GM12875 (cell line): ENCODE measurements around the gene MAFG.
"Not testable (repeated sequence)": the region's sequence is repeated elsewhere in the genome, so short reads cannot be mapped to it uniquely, and the experiment has no call there.

Experiments
- H3K4me3 ChIP-seq: one replicate; pipeline ENCODE4 v1.5.1; 2011; ENCODE audit warnings: low read depth, low read length, control low read depth
- TF ChIP-seq, protein P1 (sequence below): IDR thresholded peaks from 2 replicates; pipeline ENCODE4 v1.5.1; 2011; ENCODE audit warnings: low read depth, mild to moderate bottlenecking, control low read depth, inconsistent platforms, low read length, moderate library complexity, borderline replicate concordance; ENCODE audit not compliant: insufficient read depth

MAFG gene

DNA sequence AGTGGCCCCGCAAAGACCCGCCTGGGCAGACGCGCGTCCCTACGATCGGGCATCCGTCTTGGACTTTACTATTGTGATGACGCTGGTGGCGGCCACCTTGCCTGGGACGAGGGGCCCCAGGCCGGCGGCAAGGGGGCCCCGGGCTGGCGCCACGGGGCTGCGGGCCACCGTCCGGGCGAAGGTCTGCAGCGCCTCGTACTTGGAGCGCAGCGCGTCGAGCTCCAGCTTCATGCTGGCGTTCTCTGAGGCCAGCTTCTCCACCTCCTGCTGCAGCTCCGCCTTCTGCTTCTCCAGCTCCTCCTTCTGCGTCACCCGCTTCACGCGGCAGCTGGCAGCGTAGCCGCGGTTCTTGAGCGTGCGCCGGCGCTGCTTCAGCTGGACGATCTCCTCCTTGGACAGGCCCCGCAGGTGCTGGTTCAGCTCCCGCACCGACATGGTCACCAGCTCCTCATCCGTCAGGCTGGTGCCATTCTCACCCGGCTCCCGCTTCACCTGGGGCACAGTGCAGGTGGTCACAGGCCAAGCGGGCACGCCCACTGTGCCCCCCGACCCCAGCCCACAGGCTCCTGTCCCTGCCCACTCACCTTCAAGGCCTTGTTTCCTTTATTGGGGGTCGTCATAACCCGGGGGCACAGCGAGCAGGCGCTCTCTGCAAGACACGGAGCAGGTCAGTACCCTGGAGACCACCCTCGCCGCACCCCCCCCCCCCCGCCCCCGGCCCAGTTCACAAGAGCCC lies 4.8 kb downstream of the MAFG start:
- H3K4me3 ChIP-seq: no peak overlapping the region
- TF ChIP-seq, protein P1, sequence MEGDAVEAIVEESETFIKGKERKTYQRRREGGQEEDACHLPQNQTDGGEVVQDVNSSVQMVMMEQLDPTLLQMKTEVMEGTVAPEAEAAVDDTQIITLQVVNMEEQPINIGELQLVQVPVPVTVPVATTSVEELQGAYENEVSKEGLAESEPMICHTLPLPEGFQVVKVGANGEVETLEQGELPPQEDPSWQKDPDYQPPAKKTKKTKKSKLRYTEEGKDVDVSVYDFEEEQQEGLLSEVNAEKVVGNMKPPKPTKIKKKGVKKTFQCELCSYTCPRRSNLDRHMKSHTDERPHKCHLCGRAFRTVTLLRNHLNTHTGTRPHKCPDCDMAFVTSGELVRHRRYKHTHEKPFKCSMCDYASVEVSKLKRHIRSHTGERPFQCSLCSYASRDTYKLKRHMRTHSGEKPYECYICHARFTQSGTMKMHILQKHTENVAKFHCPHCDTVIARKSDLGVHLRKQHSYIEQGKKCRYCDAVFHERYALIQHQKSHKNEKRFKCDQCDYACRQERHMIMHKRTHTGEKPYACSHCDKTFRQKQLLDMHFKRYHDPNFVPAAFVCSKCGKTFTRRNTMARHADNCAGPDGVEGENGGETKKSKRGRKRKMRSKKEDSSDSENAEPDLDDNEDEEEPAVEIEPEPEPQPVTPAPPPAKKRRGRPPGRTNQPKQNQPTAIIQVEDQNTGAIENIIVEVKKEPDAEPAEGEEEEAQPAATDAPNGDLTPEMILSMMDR: no peak

DNA sequence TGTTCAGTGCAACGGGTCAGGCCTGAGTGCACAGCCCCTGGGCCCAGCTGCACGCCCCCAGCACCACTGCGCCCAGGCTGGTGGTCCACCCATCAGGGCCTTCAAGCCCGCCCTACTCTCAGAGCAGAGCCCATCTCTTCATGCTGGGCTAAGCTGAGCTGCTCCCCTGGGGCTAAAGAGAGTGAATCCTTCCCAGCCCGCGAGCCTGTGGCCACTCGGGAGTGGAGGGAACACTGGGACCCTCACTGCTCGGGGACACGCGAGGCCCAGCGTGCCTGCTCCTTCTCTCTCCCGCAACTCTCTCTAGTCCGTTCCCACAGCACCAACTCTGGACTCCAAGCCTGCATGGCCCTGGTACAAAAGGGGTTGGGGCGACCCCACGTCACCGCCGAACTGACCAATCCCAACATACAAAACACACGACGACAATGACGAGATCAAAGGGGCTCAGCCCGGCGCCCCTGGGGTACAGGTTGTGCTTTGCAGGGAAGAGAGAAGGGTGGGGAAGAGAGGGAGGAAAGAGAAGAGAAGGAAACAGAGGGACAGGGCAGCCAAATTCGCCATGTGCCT lies 5.5 kb downstream of the MAFG start:
- TF ChIP-seq, protein P1: no peak
- H3K4me3 ChIP-seq: no peak overlapping the region

DNA sequence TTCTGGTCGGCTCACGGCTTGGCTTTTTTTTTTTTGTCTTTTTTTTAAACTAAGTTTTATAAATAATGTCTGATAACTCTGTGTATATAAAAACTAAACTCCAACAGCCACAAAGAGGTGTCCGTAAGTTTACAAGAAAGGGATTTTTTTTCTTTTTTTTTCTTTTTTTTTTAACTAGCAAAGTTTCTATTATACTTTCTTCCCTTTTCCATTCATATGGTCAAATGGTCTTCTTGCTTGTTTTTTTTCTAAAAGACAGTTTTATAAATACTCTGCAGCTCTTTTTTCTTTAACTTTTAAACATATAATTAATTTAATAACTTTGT lies 6.0 kb downstream of the MAFG start:
- no peak overlapping the region for H3K4me3 ChIP-seq

DNA sequence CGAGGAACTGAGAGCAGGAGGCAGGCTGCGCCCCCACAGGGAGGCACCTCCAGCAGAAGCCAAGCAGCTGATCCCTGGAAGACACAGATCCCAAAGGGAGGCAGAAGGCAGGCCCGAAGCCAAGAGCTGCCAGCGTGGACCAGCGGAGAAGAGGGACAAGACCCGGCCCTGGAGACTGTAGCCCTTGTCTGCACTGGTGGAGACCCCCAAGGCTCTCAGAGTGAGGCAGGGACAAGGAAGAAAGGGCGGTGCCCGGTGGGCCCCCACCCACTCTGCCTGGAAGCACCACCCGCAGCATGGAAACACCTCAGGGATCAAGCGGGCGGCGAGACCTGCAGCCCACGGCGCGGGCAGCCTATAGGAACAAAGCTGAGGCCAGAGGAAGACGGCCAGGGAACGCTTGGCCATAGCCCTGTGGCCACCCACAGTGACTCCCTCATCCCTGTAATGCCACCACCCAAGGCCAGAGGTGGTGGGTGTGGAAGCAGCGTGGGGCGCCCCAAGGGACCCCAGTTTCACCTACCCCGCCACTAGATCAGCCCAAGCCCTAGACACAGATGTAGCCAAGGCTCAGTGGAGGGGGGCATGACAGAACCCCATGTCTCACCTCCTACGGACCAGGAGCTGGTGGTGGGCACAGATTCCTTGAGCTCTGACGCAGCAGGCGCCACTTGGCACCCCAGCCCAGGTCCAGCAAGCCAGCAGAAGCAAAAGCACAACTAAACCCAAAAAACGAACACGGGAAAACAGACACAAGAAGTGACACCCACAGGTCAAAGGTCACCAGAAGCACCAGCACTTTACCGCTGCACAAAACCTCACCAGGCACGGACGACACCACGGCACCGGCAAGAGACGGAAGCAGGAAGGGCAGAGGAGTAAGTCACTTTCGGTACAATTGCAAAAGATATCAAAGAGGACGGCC lies 6.7 kb downstream of the MAFG start:
- TF ChIP-seq, protein P1: no peak
- H3K4me3 ChIP-seq: no peak overlapping the region

More for the DNA sequence above, 6.0 kb downstream of the MAFG start:
- TF ChIP-seq, protein P1: no peak

DNA sequence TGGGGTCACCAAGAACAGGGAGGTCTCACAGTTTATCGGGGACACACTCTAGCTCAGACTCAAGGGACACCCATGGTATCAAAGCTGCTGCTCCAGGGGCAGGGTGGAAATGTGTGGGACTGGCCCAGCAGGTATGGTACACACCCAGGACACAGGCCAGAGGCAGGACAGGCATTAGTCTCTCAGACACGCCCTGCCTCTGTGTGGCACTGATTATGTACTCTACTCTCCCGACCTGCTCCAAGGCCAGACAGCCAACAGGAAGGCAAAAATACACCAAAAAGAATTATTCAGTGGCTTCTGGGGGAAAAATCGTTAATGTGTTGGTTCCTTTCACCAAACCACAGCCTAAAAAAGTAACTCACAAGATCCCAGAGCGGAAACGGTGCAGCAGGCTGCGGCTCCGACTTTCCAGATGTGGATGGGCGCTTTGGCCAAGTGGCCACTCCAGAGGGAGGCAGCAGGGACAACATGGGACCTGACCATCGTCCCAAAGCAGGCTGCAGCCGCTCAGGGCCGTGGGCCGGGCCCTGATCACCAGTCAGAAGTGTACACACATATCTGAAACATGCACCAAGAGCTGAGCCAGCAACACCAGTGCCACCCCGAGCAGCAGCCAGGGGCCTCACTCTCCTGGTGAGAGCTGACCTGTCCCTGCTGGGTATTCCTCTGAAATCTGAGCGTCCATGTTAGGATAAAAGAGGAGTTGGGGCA lies 8.5 kb downstream of the MAFG start:
- TF ChIP-seq, protein P1: no peak
- no peak overlapping the region for H3K4me3 ChIP-seq

DNA sequence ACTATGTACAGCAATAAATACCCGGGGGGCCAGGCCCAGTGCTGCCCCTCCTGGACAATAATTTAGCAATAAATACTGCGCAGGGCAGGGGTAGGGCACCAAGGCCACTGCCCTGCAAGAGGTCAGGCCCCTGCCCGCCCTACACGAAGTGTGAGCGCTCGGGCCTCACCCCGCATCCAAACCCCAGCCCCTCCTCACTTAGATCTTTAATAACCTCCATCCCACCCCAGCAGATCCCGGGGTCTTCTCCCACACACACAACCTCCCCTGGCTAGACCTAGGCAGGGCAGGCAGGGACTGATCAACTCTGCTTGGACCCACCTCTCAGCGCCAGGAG lies 9.2 kb downstream of the MAFG start:
- not testable (repeated sequence) for H3K4me3 ChIP-seq

DNA sequence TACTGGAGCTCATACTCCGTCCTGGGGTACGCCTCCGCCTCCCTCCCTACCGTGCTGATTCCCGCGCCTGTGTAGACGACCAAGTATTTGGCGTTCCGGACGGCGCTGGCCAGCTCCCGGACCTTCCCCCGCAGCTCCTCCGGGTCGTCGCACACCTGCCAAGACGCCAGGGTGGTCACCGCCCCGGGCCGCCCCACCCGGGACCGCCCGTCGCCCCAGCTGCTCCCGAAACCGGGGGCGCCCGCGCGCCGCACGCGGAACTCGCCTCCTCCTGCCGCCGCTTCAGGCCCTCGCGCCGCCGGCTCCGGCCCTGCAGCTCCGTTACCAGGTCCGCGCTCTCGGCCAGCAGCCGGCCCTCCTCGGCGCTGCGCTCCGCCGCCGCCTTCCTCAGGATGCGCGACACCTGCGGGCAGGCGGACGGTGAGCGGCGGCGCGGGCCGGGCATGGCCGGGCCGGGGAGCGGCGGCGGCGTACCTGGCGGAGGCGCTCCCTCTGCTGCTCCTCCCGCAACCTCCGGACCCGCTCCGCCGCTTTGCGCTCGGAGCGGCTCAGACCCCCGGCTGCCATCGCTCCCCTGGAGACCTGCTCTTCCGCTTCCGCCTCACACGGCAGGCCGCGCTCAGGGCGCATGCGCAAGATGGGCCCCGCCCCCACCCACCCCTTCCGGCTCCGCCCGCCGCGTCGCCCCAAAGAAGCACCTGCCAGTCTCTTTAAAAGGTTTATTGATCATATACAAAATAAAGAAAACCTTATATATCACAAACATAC lies 9.8 kb downstream of the MAFG start, which contains the start of gene SIRT7:
TSS of gene SIRT7 (minus strand) at position 612 of the 768 bp plus-strand sequence. CDS start at position 567, 45 bp downstream.
- TF ChIP-seq, protein P1: no peak
- H3K4me3 ChIP-seq: peak within 1 kb of the TSS; percentile 65
